IPS-18c (cell line): Measurements from ENCODE around the gene EBP.

ENCODE experiments used
- H3K4me3 ChIP-seq: 2 replicates; pipeline ENCODE4 v1.7.0; 2013; ENCODE audit warnings: low read depth, mild to moderate bottlenecking, low read length, moderate library complexity; ENCODE audit not compliant: insufficient read depth
- H3K9me3 ChIP-seq: one replicate; pipeline ENCODE4 v1.6.1; 2013; ENCODE audit warnings: mild to moderate bottlenecking, low read length, moderate library complexity; ENCODE audit not compliant: control insufficient read depth, insufficient read depth

Gene EBP

GRCh38 chrX:48521353-48522243, at the start of gene EBP:
Gene EBP, plus strand, starts transcription at chrX:48521808. Its CDS starts 1,964 bp downstream, at chrX:48523772.
- H3K4me3 ChIP-seq, result peak within 1 kb of the TSS; percentile 76
- peaks cover 10% of the 10 kb centered on the region for H3K9me3 ChIP-seq

- peaks cover 3% of the 10 kb centered on the region for H3K9me3 ChIP-seq
- H3K4me3 ChIP-seq, result no peak overlapping the region
Measured at GRCh38 chrX:48472225-48472624, 49.4 kb upstream of the EBP start.

GRCh38 chrX:48472851-48473703, 48.5 kb upstream of the EBP start:
- Histone ChIP-seq H3K9me3 (peaks cover 3% of the 10 kb centered on the region), H3K4me3 (no peak overlapping the region)

GRCh38 chrX:48473704-48473990, 48.0 kb upstream of the EBP start:
- H3K4me3 ChIP-seq, result no peak overlapping the region

GRCh38 chrX:48474127-48474526, 47.5 kb upstream of the EBP start:
- Histone ChIP-seq H3K4me3 (no peak overlapping the region), H3K9me3 (peaks cover 3% of the 10 kb centered on the region)

More at GRCh38 chrX:48473704-48473990, 48.0 kb upstream of the EBP start:
- peaks cover 3% of the 10 kb centered on the region for H3K9me3 ChIP-seq

- H3K9me3 ChIP-seq, result peaks cover 1% of the 10 kb centered on the region
Measured at GRCh38 chrX:48474581-48474980, 47.0 kb upstream of the EBP start.

GRCh38 chrX:48475296-48475695, 46.3 kb upstream of the EBP start:
- Histone ChIP-seq H3K4me3 (peak overlapping the region; percentile 71), H3K9me3 (no peaks in the 10 kb centered on the region)

More at GRCh38 chrX:48474581-48474980, 47.0 kb upstream of the EBP start:
- H3K4me3 ChIP-seq, result no peak overlapping the region

- H3K4me3 ChIP-seq, result peak within 1 kb of the TSS; percentile 71
- H3K9me3 ChIP-seq, result no peaks in the 10 kb centered on the region
Measured at GRCh38 chrX:48475774-48476577, 45.6 kb upstream of the EBP start, which contains the start of gene FTSJ1. Gene FTSJ1, plus strand, starts transcription at chrX:48476199. Its CDS starts 1,849 bp downstream, at chrX:48478048.

- Histone ChIP-seq H3K4me3 (peak overlapping the region; percentile 71; the same call in 1 of the 2 replicates), H3K9me3 (no peaks in the 10 kb centered on the region)
Measured at GRCh38 chrX:48476919-48477318, 44.7 kb upstream of the EBP start.

GRCh38 chrX:48477960-48478755, 43.5 kb upstream of the EBP start:
- Histone ChIP-seq H3K9me3 (no peaks in the 10 kb centered on the region), H3K4me3 (no peak overlapping the region)

GRCh38 chrX:48478806-48479205, 42.8 kb upstream of the EBP start:
- H3K9me3 ChIP-seq, result peaks cover 2% of the 10 kb centered on the region
- no peak overlapping the region for H3K4me3 ChIP-seq

GRCh38 chrX:48480142-48480541, 41.5 kb upstream of the EBP start:
- Histone ChIP-seq H3K9me3 (peaks cover 2% of the 10 kb centered on the region), H3K4me3 (no peak overlapping the region)

- no peak overlapping the region for H3K4me3 ChIP-seq
- peaks cover 2% of the 10 kb centered on the region for H3K9me3 ChIP-seq
Measured at GRCh38 chrX:48480583-48480982, 41.0 kb upstream of the EBP start.

- peaks cover 2% of the 10 kb centered on the region for H3K9me3 ChIP-seq
- no peak overlapping the region for H3K4me3 ChIP-seq
Measured at GRCh38 chrX:48482526-48482925, 39.1 kb upstream of the EBP start.

- Histone ChIP-seq H3K4me3 (no peak overlapping the region; the same call in 1 of the 2 replicates), H3K9me3 (peaks cover 9% of the 10 kb centered on the region)
Measured at GRCh38 chrX:48487362-48487798, 34.2 kb upstream of the EBP start.

- no peak overlapping the region for H3K4me3 ChIP-seq
- peaks cover 10% of the 10 kb centered on the region for H3K9me3 ChIP-seq
Measured at GRCh38 chrX:48488034-48488433, 33.6 kb upstream of the EBP start.
